Kidney epithelial cell (primary cell): ENCODE results near the gene HOXC12. TPM values are rescaled to one million over a fixed set of nuclear protein-coding genes. Genes with fewer than 3 reads are reported as not detected.
A peak's percentile ranks its signal among the peaks of the same experiment; 100 is the strongest.

Experiments used
- DNase-seq: peaks from one replicate; pipeline ENCODE4 v3.0.0-alpha.2; 2010; ENCODE audit warnings: low read depth
- H3K27me3 ChIP-seq: 2 replicates; pipeline ENCODE4 v1.6.0; 2011; ENCODE audit warnings: low read length; ENCODE audit not compliant: control insufficient read depth, insufficient read depth
- H3K36me3 ChIP-seq: 2 replicates; pipeline ENCODE4 v1.5.1; 2011; ENCODE audit warnings: low read length; ENCODE audit not compliant: control insufficient read depth, insufficient read depth
- H3K4me3 ChIP-seq: 2 replicates; pipeline ENCODE4 v1.5.1; 2011; ENCODE audit warnings: low read depth, mild to moderate bottlenecking, control low read depth, low read length
- total RNA-seq: library from RNA; depleted of rRNA; stranded (reverse); fragments of >200 nt; gene quantifications from 2 replicates; pipeline ENCODE4 v1.2.3, GENCODE V29; 2015
- TF ChIP-seq, protein P1 (sequence below): IDR thresholded peaks from 2 replicates; pipeline ENCODE4 v1.5.1; 2011; ENCODE audit warnings: mild to moderate bottlenecking, moderate library complexity, low read length, control low read depth, inconsistent platforms; ENCODE audit not compliant: insufficient read depth, poor library complexity, severe bottlenecking

The HOXC12 gene
- total RNA-seq, 1 donor from 2014 or later, result not detected

DNA sequence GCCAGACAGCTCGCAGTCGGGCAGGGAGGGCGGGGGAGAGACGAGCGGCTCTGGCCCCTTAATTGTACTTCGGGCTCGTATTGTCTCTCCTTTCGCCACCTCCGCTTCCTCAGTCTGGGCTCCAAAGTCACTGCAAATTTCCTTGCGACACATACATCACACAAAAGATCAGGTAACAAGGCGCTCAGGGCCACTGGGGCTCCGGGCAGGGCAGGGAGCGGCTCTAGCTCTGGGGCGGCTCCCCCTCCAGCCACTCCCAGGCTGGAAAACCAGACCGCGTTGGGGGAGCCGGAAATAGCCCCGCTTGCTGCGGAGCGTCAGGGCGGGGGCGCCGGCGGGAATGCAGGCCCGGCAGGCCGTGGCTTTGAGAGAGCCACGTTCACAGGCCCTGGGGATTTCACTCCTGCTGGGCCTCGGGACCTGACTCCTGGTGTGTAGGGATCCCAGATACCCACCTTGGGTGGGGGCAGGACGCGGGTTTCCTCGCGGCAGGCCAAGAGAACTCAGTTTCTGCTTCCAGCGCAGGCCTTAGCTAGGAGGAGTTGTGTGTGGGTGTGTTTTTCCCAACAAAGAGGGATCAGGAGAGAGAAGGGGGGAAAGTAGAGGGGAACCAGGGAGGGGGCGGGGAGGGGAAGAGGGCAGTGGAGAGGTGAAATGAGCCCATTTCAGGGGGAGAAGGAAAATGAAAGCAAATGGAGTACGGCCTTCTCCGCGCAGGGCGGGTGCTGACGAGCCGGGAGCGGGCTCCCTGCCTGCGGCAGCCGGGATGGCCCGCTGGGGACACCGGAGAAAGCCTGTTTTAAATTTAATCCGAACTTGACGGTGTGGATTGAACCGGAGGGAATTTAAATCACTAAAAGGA lies 40.9 kb downstream of the HOXC12 start:
- no peak for DNase-seq
- H3K4me3 ChIP-seq, result peak overlapping the region; percentile 52
- no peaks in the 10 kb centered on the region for H3K36me3 ChIP-seq
- peaks cover 56% of the 10 kb centered on the region for H3K27me3 ChIP-seq
- TF ChIP-seq, protein P1, sequence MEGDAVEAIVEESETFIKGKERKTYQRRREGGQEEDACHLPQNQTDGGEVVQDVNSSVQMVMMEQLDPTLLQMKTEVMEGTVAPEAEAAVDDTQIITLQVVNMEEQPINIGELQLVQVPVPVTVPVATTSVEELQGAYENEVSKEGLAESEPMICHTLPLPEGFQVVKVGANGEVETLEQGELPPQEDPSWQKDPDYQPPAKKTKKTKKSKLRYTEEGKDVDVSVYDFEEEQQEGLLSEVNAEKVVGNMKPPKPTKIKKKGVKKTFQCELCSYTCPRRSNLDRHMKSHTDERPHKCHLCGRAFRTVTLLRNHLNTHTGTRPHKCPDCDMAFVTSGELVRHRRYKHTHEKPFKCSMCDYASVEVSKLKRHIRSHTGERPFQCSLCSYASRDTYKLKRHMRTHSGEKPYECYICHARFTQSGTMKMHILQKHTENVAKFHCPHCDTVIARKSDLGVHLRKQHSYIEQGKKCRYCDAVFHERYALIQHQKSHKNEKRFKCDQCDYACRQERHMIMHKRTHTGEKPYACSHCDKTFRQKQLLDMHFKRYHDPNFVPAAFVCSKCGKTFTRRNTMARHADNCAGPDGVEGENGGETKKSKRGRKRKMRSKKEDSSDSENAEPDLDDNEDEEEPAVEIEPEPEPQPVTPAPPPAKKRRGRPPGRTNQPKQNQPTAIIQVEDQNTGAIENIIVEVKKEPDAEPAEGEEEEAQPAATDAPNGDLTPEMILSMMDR, result no peak

DNA sequence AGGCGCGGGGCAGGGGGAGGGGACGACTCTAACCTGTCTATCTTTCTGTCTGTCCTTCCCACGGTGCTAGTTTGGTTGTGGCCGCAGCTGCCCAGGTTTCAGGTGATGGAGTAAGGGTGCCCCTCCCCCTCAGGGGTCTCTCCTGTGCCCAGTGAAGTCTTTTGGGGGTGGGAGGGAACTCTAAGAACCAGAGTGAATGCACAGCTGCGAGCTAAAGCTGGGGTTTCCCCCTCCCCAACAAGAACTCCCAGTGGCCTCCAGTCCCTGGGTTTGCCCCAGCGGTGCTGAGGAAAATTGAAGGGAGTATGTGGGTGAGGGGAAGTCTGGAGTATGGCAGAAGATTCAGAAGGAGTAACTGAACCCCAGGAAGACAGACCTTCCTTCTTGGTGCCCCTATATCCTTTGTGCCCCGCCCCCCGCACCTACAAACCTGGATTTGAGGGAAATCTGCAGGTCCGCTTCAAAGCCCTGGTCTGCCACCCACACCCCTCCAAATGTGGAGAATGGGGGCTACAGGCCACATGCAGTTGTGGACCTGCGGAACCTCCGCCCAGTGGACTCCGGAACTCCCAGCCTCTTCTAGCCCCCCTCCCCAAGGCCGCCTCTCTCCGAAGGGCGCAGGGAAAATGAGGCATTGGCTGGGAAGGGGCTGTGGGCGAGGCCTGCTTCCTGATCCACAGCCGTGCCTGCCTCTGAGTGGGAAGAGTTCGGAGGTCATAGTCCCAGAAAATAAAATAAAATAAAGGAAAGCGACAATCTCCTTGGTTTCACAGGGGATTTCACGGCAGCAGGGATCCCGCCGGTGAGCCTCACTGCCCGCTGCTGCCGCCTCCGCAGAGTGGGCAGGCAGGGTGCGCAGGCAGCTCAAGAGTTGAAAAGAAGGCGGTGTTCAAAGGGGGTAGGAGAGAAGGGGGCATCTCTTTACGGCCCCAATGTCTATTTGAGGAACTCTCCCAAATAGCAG lies 41.8 kb downstream of the HOXC12 start:
- H3K36me3 ChIP-seq, result no peaks in the 10 kb centered on the region
- TF ChIP-seq, protein P1, result no peak
- peaks cover 48% of the 10 kb centered on the region for H3K27me3 ChIP-seq
- peak overlapping the region; percentile 52 for H3K4me3 ChIP-seq
- no peak for DNase-seq

DNA sequence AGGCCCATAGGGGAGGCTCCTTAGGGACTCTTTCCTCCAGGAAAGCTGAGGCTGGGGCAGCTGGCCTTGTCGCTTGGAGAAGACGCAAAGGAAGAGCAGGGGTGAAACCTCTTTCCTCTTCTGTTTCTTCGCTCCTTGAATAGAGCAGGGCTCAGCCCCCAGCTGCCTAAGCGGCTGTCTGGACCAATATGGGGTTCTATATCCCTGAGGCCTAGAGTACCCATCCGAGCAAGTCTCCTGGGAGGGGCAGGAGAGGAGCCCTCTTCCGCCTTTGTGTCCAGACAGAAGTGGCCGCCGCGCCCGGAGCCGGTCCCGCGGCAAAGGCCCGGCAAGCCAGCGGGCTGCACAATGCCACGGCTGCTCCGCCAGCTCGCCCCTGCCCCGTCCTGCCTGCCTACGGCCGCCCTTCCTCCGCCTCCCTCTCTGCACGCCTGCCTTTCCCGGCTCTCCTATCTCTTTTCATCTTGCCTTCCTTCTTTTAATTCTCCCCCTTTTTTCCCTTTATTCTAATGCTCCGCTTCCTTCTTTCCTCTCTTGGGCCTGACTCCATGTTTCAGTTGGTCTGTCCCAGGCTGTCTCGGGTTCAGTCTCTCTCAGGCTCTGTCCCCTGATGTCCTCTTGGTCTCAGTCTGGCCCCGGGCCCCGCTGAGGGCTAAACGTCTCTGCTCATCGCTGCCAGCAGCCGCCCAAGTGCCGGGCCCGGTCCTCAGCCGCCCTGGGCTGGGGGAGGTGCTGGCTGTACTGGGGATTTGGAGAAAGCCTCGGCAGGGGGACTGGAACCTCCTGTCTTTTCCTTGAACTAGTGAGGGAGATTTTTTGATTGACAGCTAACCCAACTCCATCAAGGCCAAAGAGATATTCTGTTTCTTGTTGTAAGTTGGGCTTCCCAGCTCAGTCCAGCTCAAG lies 42.8 kb downstream of the HOXC12 start:
- DNase-seq, result no peak
- TF ChIP-seq, protein P1, result no peak
- Histone ChIP-seq H3K4me3 (peak overlapping the region; percentile 52), H3K27me3 (peaks cover 48% of the 10 kb centered on the region), H3K36me3 (no peaks in the 10 kb centered on the region)

DNA sequence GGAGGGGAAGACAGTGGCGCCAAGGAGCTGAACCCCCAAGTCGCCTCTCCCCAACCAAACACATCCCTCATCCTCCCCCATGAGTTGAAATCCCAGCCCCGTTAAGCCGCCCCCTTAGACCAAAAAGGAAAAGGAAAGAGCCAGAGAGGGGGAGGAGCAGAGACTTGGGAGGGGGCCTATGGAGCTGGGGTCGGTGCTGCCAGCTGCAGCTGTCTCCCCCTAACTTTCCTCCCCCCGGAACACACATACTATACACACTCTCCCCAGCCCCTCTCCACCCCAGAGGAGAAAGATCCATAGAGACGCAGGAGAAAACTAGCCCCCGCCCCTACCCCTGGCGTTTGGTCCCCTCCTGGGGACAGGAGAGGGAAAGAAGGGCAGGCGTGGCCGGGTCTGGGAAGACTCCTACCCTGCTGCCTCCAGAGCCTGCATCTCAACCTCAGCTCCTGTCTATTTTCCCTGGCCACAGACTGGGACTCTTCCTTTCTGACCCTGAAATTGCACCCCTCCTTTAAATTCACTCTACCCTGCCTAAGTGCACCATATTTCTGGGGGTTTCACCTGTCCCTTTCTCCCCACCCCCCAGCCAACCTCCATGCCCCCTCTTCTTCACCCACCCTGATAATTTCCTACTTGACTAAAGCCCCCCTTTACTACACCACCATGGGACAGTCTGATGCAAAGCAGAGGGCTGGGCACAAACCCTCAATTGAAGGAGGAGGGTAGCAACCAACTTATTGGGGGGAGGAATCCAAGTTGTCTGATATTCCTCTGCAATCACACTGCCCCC lies 43.6 kb downstream of the HOXC12 start:
- Histone ChIP-seq H3K4me3 (peak overlapping the region; percentile 52), H3K36me3 (no peaks in the 10 kb centered on the region), H3K27me3 (peaks cover 46% of the 10 kb centered on the region)
- DNase-seq, result no peak
- TF ChIP-seq, protein P1, result no peak

DNA sequence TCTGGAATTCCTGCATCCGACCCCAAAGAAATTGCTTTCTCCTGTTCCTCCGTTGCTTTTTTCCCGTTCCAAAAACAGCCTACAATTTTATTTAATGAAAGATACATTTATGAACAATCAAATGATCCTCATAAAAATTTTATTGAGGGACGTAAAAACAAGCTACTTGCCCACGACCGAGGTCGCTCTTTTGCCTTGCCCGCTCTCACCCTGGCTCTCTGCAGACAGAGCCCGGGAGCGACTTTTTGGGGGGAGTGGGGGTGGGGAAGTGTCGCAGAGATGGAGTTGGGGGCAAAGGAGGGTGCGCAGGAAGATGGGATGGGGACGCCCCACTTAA lies 44.2 kb downstream of the HOXC12 start:
- Histone ChIP-seq H3K4me3 (peak overlapping the region; percentile 62), H3K27me3 (peaks cover 44% of the 10 kb centered on the region), H3K36me3 (no peaks in the 10 kb centered on the region)
- DNase-seq, result no peak
- TF ChIP-seq, protein P1, result no peak
